OCI-M1 (cell line): ENCODE data around the gene IDUA.
"Not testable (repeated sequence)": the region's sequence is repeated elsewhere in the genome, so short reads cannot be mapped to it uniquely, and the experiment has no call there.

Experiments
- DNase-seq: peaks from one replicate; lab custom pipeline; 2025; lab: John Stamatoyannopoulos, UW

IDUA gene

GRCh38 chr4:967113-968104 is 19.4 kb upstream of the IDUA start:
- no peak for DNase-seq

GRCh38 chr4:968221-968620 is 18.6 kb upstream of the IDUA start:
- DNase-seq: no peak

- DNase-seq: no peak
These were observed 18.0 kb upstream of the IDUA start for GRCh38 chr4:968621-969394.

- no peak for DNase-seq
These were observed 16.6 kb upstream of the IDUA start for GRCh38 chr4:970046-970745.

GRCh38 chr4:970854-971520 is 15.9 kb upstream of the IDUA start:
- no peak for DNase-seq

- no peak for DNase-seq
These were observed 15.0 kb upstream of the IDUA start for GRCh38 chr4:971666-972500.

GRCh38 chr4:972651-973424 is 14.0 kb upstream of the IDUA start:
- DNase-seq: peak; percentile 17

GRCh38 chr4:973431-974397 is 13.1 kb upstream of the IDUA start, which contains the start of gene DGKQ:
Gene DGKQ, minus strand, starts transcription at chr4:973569. Its CDS starts 87 bp downstream, at chr4:973482.
- DNase-seq: peak; percentile 84

- no peak for DNase-seq
These were observed 12.2 kb upstream of the IDUA start for GRCh38 chr4:974668-975067.

GRCh38 chr4:976016-976415 is 10.8 kb upstream of the IDUA start:
- not testable (repeated sequence) for DNase-seq

- DNase-seq: peak; percentile 84
These were observed 7.7 kb upstream of the IDUA start for GRCh38 chr4:978957-979701.

- DNase-seq: no peak
These were observed 4.6 kb upstream of the IDUA start for GRCh38 chr4:982291-982690.

- DNase-seq: no peak
These were observed 4.0 kb upstream of the IDUA start for GRCh38 chr4:982814-983213.

- DNase-seq: no peak
These were observed 2.3 kb upstream of the IDUA start for GRCh38 chr4:984336-985054.

GRCh38 chr4:985123-985830 is 1.6 kb upstream of the IDUA start:
- peak; percentile 64 for DNase-seq

GRCh38 chr4:986428-986878 is 391 bp upstream of the IDUA start:
- peak; percentile 70 for DNase-seq
